Stimulated activated naive CD8-positive, alpha-beta T cell treated with anti-CD3 and anti-CD28 coated beads, Interleukin-15, amount 100 ng/mL, for 72 hours (primary cell): ENCODE measurements around the gene ARIH2.

Source experiments
- ATAC-seq: fragments of 150-1000 bp; cut with Tn5 transposase; 2 replicates; pipeline ENCODE4 v1.10.0; 2021; ENCODE audit warnings: mild to moderate bottlenecking, moderate library complexity
- DNase-seq, 2 donors: peaks; one replicate each; pipeline ENCODE4 v3.0.0; 2021 to 2022
- H3K27ac Mint-ChIP-seq, 2 donors: one replicate each; pipeline ENCODE4 v1.8.0; 2022; ENCODE audit warnings: mild to moderate bottlenecking in 2 of 2, mixed read lengths in 2 of 2, moderate library complexity in 2 of 2
- H3K27me3 Mint-ChIP-seq: one replicate; pipeline ENCODE4 v1.8.0; 2022; ENCODE audit warnings: mixed read lengths
- H3K4me1 Mint-ChIP-seq: one replicate; pipeline ENCODE4 v1.8.0; 2022; ENCODE audit warnings: mild to moderate bottlenecking, mixed read lengths
- H3K4me3 Mint-ChIP-seq, 2 donors: one replicate each; pipeline ENCODE4 v1.8.0; 2022; ENCODE audit warnings: mild to moderate bottlenecking in 2 of 2, mixed read lengths in 2 of 2, moderate library complexity in 1 of 2
- H3K9me3 Mint-ChIP-seq, 2 donors: one replicate each; pipeline ENCODE4 v1.8.0; 2022; ENCODE audit warnings: mixed read lengths in 2 of 2

ARIH2 gene

DNA sequence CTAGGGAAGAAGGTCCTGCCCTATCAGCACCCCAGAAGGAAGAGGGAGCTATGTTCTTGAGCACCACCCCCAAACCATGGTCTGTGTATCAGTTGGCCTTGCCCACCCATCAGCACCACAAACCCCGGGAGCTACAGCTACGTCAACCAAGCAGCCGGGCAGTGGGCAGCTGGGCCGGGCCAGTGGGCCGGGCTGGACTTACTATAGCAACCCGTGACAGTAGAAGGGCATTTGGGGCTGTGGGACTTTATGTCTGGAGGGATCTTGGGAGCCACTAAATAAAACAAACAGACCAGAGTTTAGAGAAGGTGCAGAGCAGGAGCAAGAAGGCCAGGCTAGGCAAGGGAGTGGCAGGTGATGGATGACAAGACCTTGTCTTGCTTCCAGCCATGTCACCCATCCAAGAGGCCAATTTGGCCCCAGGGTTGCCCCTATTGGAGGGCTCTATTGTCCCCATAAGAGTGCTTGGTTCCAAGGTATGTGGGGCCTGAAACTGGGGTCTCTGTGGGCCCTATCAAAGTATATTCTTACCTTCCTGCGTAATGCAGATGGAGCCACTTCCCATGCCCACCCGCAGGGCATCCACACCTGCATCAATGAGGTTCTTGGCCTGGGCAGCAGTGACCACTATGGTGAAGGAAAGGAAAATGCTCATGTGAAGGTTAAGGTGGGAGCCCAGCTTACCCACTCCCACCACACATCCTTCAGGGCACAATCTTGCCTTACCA is 107.3 kb downstream of the ARIH2 start:
- peak overlapping the region; percentile 11 to 89 for H3K27ac Mint-ChIP-seq
- H3K9me3 Mint-ChIP-seq, result no peaks in the 10 kb centered on the region
- H3K4me3 Mint-ChIP-seq, result no peak overlapping the region
- H3K27me3 Mint-ChIP-seq, result no peaks in the 10 kb centered on the region
- ATAC-seq (no peak), DNase-seq (no peak)
- H3K4me1 Mint-ChIP-seq, result peaks cover 76% of the 10 kb centered on the region

DNA sequence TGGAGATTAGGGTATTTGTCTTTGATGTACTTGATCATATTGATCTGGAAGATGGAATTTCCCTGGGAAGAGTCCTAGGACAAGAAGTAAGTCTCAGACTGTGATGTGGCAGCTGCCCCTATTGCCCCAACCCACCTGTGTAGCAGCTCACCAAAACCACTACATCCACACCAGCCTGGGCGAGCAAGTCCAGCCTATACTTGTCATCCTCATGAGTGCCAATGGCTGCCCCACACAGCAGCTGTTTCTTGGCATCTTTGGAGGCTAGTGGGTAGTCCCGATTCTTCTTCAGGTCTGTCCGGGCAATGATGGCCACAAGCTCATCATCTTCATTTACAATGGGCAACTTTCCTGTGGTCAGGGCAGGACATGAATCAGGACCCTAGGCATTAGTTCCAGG is 107.9 kb downstream of the ARIH2 start:
- ATAC-seq, result no peak
- Mint-ChIP-seq H3K4me3 (peak overlapping the region; percentile 4 to 93), H3K27ac (peak overlapping the region in 1 of 2 donors; percentile 33), H3K9me3 (no peaks in the 10 kb centered on the region), H3K4me1 (peaks cover 76% of the 10 kb centered on the region), H3K27me3 (no peaks in the 10 kb centered on the region)
- DNase-seq, result no peak

DNA sequence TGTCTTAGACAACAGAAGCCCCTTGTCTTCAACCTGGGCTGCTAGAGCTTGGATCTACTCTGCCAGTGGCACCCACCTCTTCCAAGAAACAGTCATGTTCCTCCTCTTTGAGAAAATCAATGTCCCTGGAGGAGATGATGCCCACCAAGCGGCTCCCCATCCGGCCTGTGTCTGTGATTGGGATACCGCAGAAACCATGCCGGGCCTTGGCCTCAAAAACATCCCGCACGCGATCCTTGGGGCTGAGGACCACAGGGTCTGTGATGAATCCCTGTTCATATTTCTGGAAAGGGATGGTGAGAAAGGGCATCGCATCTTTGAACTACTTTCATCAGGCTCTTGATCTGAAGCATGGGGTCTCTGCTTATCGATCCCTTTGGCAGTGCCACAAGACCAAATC is 109.0 kb downstream of the ARIH2 start:
- ATAC-seq, result no peak
- Mint-ChIP-seq H3K4me1 (peaks cover 75% of the 10 kb centered on the region), H3K4me3 (peak overlapping the region; percentile 93 to 98)

DNA sequence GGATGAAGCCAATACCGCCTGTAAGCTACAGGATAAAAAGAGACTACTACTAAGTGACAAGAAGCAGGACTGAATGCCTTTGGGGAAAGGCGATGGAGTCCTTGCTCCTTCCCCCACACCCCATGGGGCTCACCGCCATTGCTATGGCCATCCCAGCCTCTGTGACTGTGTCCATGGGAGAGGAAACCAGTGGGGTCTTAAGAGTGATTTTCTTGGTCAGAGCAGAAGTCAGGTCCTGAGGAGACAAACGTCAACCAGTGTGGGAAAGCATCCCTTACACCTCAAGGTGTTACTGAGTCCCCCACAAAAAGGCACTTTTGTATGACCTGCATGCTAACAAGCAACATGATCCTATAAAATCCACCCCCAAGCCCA is 109.6 kb downstream of the ARIH2 start:
- ATAC-seq (no peak), DNase-seq (peak in 1 of 2 donors; percentile 13)
- Mint-ChIP-seq H3K27ac (peak overlapping the region; percentile 96 to 99), H3K27me3 (no peaks in the 10 kb centered on the region), H3K4me1 (peaks cover 68% of the 10 kb centered on the region), H3K4me3 (peak overlapping the region; percentile 93 to 98), H3K9me3 (no peaks in the 10 kb centered on the region)

More for the DNA sequence above, 109.0 kb downstream of the ARIH2 start:
- no peaks in the 10 kb centered on the region for H3K27me3 Mint-ChIP-seq
- peak in 1 of 2 donors; percentile 17 for DNase-seq
- no peaks in the 10 kb centered on the region for H3K9me3 Mint-ChIP-seq
- peak overlapping the region; percentile 52 to 99 for H3K27ac Mint-ChIP-seq

DNA sequence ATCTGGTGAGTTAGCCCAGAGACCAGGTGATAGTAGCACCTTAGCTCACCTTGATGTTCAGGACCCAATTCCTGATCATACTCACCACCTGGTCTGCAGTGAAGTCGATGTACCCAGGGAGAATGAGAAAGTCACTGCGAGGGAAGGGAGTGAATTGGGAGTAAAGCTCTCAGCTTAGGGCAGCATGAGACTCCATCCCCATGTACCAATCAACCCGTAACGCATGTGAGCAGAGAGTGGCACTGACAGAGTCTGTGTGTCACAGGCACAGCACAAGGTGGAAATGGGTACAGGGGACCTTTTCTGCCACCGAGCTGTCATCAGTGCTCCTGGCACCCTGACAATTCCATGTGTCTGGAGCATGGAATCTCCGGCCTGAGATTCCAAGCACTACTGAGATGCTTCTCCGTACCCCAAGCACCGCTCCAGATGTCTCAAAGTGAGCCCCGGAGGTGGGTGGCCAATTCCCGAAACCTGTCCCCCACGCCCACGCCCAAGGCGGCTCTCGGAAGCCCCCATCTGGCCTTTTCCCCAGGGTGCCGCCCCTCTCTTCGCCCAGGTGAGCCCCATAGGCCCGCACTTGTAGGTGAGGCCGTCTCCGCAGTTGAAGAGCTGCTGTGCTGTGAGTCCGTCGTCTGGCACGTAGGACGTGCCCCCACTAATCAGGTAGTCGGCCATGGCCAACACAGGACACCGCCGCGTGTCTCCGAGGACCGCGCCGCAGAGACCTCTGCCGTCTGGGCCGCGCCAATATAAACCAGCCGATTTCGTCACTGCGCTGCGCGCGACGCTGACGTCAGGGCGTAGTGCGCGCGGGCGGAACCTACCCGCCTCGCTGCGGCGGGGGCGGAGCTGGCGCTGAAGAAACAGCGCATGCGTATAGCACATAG is 110.3 kb downstream of the ARIH2 start, which contains the start of gene IMPDH2:
Gene IMPDH2, minus strand, starts transcription at position 726 of the 890 bp plus-strand sequence. Its CDS starts 48 bp downstream, at position 678.
- Mint-ChIP-seq H3K27ac (peak within 1 kb of the TSS; percentile 96 to 99), H3K9me3 (no peaks in the 10 kb centered on the region)

DNA sequence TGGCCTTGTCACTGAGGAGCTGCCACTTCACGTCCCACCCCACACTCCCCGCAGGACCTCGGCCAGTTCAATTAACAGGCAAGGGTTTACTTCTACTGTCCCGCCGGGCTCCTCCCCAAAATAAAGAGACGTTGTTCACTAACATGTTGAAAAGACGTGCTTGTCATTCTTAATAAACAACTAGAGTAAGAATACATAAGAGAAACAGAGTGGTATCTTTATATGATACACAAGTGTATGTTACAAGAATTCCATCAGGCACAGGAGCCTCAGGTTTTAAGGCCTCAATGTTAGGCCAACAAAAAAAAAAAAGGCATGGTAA is 110.9 kb downstream of the ARIH2 start:
- no peaks in the 10 kb centered on the region for H3K27me3 Mint-ChIP-seq

More for the DNA sequence above, 110.3 kb downstream of the ARIH2 start, which contains the start of gene IMPDH2:
- DNase-seq (peak; percentile 94 to 95), ATAC-seq (peak; percentile 94)
- peaks cover 62% of the 10 kb centered on the region for H3K4me1 Mint-ChIP-seq
- no peaks in the 10 kb centered on the region for H3K27me3 Mint-ChIP-seq
- H3K4me3 Mint-ChIP-seq, result peak within 1 kb of the TSS; percentile 93 to 98

DNA sequence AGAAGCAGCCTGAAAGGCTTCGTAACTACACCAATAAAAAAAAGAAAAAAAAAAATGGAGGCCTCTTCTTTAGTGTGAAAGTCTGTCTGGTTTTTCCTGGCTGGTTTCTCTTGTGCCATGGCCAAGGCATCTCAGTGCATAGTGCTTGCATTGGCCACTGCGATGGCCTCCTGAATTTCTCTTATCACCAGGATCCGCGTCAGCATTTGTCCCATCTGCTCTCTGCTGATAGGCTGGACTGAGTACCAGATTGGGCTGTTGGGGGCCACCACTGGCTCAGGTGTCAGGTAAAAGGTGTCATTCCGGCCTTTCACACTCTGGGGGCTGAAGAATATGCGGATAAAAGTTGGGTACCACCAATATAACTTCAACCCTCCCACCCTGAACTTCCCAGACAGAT is 111.7 kb downstream of the ARIH2 start:
- no peaks in the 10 kb centered on the region for H3K9me3 Mint-ChIP-seq
- H3K4me1 Mint-ChIP-seq, result peaks cover 54% of the 10 kb centered on the region
- ATAC-seq (no peak), DNase-seq (no peak)
- no peaks in the 10 kb centered on the region for H3K27me3 Mint-ChIP-seq
- no peak overlapping the region for H3K27ac Mint-ChIP-seq
- H3K4me3 Mint-ChIP-seq, result no peak overlapping the region

More for the DNA sequence above, 110.9 kb downstream of the ARIH2 start:
- peak in 1 of 2 donors; percentile 41 for DNase-seq
- peak overlapping the region; percentile 96 to 99 for H3K27ac Mint-ChIP-seq
- H3K4me1 Mint-ChIP-seq, result peaks cover 56% of the 10 kb centered on the region
- H3K4me3 Mint-ChIP-seq, result peak overlapping the region; percentile 93 to 98
- ATAC-seq, result no peak
- H3K9me3 Mint-ChIP-seq, result no peaks in the 10 kb centered on the region

DNA sequence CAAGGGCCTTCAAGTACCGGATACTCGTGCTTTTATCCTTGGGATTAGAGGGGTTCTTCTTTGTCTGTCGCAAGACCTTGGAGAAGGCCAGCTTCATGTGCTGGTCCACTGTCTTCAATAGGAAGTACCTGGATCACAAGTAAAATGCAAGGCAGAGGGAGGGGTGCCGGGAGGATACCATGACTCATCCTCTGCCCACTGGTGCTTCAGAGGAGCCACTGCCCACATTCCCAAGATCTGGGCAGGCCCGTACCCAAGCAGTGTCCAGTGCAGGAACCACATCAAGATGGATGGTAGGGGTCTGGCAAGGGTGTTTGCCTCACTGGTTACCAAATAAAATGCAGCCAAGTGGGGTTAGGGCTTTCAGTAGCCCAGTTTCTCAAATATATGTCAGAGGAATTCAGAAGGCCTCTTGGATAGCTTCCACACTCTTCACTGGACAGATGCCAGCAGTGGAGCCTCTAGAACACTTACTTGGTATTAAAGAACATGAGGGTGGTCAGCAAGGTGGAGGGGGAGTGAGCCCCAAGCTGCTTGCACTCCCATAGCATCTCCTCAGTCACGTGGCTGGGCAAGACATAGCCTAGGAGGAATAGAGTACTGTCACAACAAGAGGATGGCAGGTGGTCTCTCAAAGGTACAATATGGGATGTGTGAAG is 114.1 kb downstream of the ARIH2 start:
- DNase-seq, result no peak
- no peaks in the 10 kb centered on the region for H3K27me3 Mint-ChIP-seq
- peaks cover 29% of the 10 kb centered on the region for H3K4me1 Mint-ChIP-seq
- no peaks in the 10 kb centered on the region for H3K9me3 Mint-ChIP-seq
- no peak overlapping the region for H3K4me3 Mint-ChIP-seq
- peak overlapping the region; percentile 35 to 93 for H3K27ac Mint-ChIP-seq
- no peak for ATAC-seq

DNA sequence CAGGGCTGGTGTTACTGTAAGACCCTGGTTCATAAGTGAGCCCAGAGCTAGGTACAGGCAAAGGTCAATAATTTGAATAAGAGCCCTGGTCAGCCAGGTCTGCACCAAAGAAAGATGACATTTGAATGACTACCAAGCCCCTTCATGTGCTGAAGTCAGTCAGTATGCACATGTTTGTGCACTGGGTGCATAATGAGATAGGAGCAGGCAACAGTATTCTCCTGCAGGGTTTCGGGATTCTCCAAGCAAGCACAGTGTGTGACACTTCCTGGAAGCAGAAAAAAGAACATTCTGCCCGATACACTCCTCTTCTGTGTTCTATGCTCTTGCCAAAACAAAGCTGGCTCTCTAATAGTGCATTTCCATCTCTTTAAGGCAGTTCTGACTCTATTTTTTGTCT is 116.0 kb downstream of the ARIH2 start:
- no peak for ATAC-seq
- DNase-seq, result no peak
- H3K27me3 Mint-ChIP-seq, result no peaks in the 10 kb centered on the region
- no peak overlapping the region for H3K4me3 Mint-ChIP-seq
- peaks cover 11% of the 10 kb centered on the region for H3K4me1 Mint-ChIP-seq
- no peak overlapping the region for H3K27ac Mint-ChIP-seq
- H3K9me3 Mint-ChIP-seq, result no peaks in the 10 kb centered on the region

DNA sequence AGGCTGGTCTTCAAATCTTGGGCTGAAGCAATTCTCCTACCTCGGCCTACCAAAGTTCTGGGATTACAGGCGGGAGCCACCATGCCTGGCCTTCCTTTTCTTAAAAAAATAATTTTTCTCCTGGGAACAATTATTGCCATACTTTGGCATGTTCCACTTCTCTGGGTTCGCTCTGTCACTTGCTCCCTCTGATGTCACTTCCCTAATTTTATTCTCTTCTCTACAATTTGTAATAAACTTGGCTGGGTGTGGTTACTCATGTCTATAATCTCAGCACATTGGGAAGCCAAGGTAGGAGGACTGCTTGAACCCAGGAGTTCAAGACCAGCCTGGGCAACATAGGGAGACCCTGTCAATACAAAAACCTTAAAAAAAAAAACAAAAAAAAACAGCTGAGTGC is 116.6 kb downstream of the ARIH2 start:
- Mint-ChIP-seq H3K4me3 (no peak overlapping the region), H3K27ac (peak overlapping the region; percentile 58 to 59), H3K9me3 (no peaks in the 10 kb centered on the region), H3K4me1 (peaks cover 6% of the 10 kb centered on the region), H3K27me3 (no peaks in the 10 kb centered on the region)
- ATAC-seq, result no peak
- no peak for DNase-seq
